ENCODE measurements around the gene TTC21B.

Gene TTC21B

GRCh38 chr2:165905854-165906253, 47.7 kb downstream of the TTC21B start:
- Histone ChIP-seq H3K9ac (ENCODE audit: low read depth, low read length, poor library complexity) (no peak overlapping the region), H3K36me3 (replicated peaks in 1 of 2; ENCODE audit: control insufficient read depth in 2 of 2, insufficient read depth in 2 of 2, low read length in 2 of 2) (peaks cover 2 to 97% of the 10 kb centered on the region in 2 donors), H3K4me1 (ENCODE audit: control insufficient read depth in 2 of 2, insufficient read depth in 1 of 2, low read depth in 1 of 2, low read length in 2 of 2) (peaks cover 0 to 1% of the 10 kb centered on the region in 2 donors), H3K9me3 (replicated peaks in 1 of 2; ENCODE audit: control insufficient read depth in 2 of 2, insufficient read depth in 1 of 2, low read depth in 1 of 2, low read length in 2 of 2) (peaks cover 0 to 7% of the 10 kb centered on the region in 2 donors), H3K79me1 (ENCODE audit: low read depth, low read length) (no peaks in the 10 kb centered on the region), H2BK5ac (ENCODE audit: low read length) (no peak overlapping the region), H4K91ac (ENCODE audit: low read depth, low read length, poor library complexity) (no peak overlapping the region), H2BK15ac (ENCODE audit: low read length) (no peak overlapping the region), H3K4ac (ENCODE audit: low read length) (no peak overlapping the region), H4K8ac (ENCODE audit: low read depth, low read length) (no peak overlapping the region), H3K23ac (ENCODE audit: low read depth, low read length, poor library complexity) (no peak overlapping the region), H2BK12ac (ENCODE audit: low read length) (no peak overlapping the region), H2AFZ (ENCODE audit: low read length) (no peak overlapping the region), H3K4me2 (ENCODE audit: insufficient read depth, low read length, poor library complexity, severe bottlenecking) (no peak overlapping the region), H3K27me3 (ENCODE audit: control insufficient read depth in 3 of 3, insufficient read depth in 3 of 3, low read depth in 1 of 3, low read length in 3 of 3) (no peaks in the 10 kb centered on the region), H3K14ac (ENCODE audit: low read length) (no peak overlapping the region), H3K27ac (replicated peaks; ENCODE audit: low read length) (no peak overlapping the region), H3K18ac (ENCODE audit: low read length) (no peak overlapping the region), H3K4me3 (ENCODE audit: low read length in 2 of 2) (no peak overlapping the region), H2AK5ac (ENCODE audit: low read depth, low read length) (no peak overlapping the region), H2BK120ac (ENCODE audit: low read depth, low read length) (no peak overlapping the region)
- DNase-seq (ENCODE audit: low spot score): no peak
- no CpG with 5 or more reads among the region's 2 CpGs for WGBS, 2 donors (ENCODE audit: extremely low coverage in 2 of 2, insufficient read length in 2 of 2, insufficient replicate concordance in 1 of 2)

GRCh38 chr2:165905269-165905668, 48.3 kb downstream of the TTC21B start:
- Histone ChIP-seq H3K9ac (ENCODE audit: low read depth, low read length, poor library complexity) (no peak overlapping the region), H3K4me3 (ENCODE audit: low read length in 2 of 2) (no peak overlapping the region), H2BK5ac (ENCODE audit: low read length) (no peak overlapping the region), H4K91ac (ENCODE audit: low read depth, low read length, poor library complexity) (no peak overlapping the region), H2AFZ (ENCODE audit: low read length) (no peak overlapping the region), H3K4ac (ENCODE audit: low read length) (no peak overlapping the region), H3K14ac (ENCODE audit: low read length) (no peak overlapping the region), H3K27ac (replicated peaks; ENCODE audit: low read length) (no peak overlapping the region), H3K4me2 (ENCODE audit: insufficient read depth, low read length, poor library complexity, severe bottlenecking) (no peak overlapping the region), H2BK120ac (ENCODE audit: low read depth, low read length) (no peak overlapping the region), H2BK15ac (ENCODE audit: low read length) (no peak overlapping the region), H4K8ac (ENCODE audit: low read depth, low read length) (no peak overlapping the region), H3K27me3 (ENCODE audit: control insufficient read depth in 3 of 3, insufficient read depth in 3 of 3, low read depth in 1 of 3, low read length in 3 of 3) (no peaks in the 10 kb centered on the region), H3K36me3 (replicated peaks in 1 of 2; ENCODE audit: control insufficient read depth in 2 of 2, insufficient read depth in 2 of 2, low read length in 2 of 2) (peaks cover 3 to 97% of the 10 kb centered on the region in 2 donors), H2BK12ac (ENCODE audit: low read length) (no peak overlapping the region), H2AK5ac (ENCODE audit: low read depth, low read length) (no peak overlapping the region), H3K9me3 (replicated peaks in 1 of 2; ENCODE audit: control insufficient read depth in 2 of 2, insufficient read depth in 1 of 2, low read depth in 1 of 2, low read length in 2 of 2) (peaks cover 0 to 7% of the 10 kb centered on the region in 2 donors), H3K18ac (ENCODE audit: low read length) (no peak overlapping the region), H3K79me1 (ENCODE audit: low read depth, low read length) (no peaks in the 10 kb centered on the region), H3K4me1 (ENCODE audit: control insufficient read depth in 2 of 2, insufficient read depth in 1 of 2, low read depth in 1 of 2, low read length in 2 of 2) (peaks cover 0 to 1% of the 10 kb centered on the region in 2 donors), H3K23ac (ENCODE audit: low read depth, low read length, poor library complexity) (no peak overlapping the region)
- WGBS, 2 donors (ENCODE audit: extremely low coverage in 2 of 2, insufficient read length in 2 of 2, insufficient replicate concordance in 1 of 2): no CpG with 5 or more reads among the region's 1 CpG
- no peak for DNase-seq (ENCODE audit: low spot score)

GRCh38 chr2:165904432-165904831, 49.1 kb downstream of the TTC21B start:
- DNase-seq (ENCODE audit: low spot score): no peak
- no peak overlapping the region for H2BK15ac ChIP-seq (ENCODE audit: low read length)

GRCh38 chr2:165903406-165903805, 50.2 kb downstream of the TTC21B start:
- Histone ChIP-seq H3K4me3 (ENCODE audit: low read length in 2 of 2) (no peak overlapping the region), H3K27ac (replicated peaks; ENCODE audit: low read length) (no peak overlapping the region), H4K91ac (ENCODE audit: low read depth, low read length, poor library complexity) (no peak overlapping the region), H2BK5ac (ENCODE audit: low read length) (no peak overlapping the region), H3K4me2 (ENCODE audit: insufficient read depth, low read length, poor library complexity, severe bottlenecking) (no peak overlapping the region), H3K14ac (ENCODE audit: low read length) (no peak overlapping the region), H3K4me1 (ENCODE audit: control insufficient read depth in 2 of 2, insufficient read depth in 1 of 2, low read depth in 1 of 2, low read length in 2 of 2) (peaks cover 0 to 1% of the 10 kb centered on the region in 2 donors), H3K18ac (ENCODE audit: low read length) (no peak overlapping the region), H2AFZ (ENCODE audit: low read length) (no peak overlapping the region), H2BK12ac (ENCODE audit: low read length) (no peak overlapping the region), H4K8ac (ENCODE audit: low read depth, low read length) (no peak overlapping the region), H3K9me3 (replicated peaks in 1 of 2; ENCODE audit: control insufficient read depth in 2 of 2, insufficient read depth in 1 of 2, low read depth in 1 of 2, low read length in 2 of 2) (peaks cover 0 to 7% of the 10 kb centered on the region in 2 donors), H3K27me3 (ENCODE audit: control insufficient read depth in 3 of 3, insufficient read depth in 3 of 3, low read depth in 1 of 3, low read length in 3 of 3) (no peaks in the 10 kb centered on the region), H3K9ac (ENCODE audit: low read depth, low read length, poor library complexity) (no peak overlapping the region), H3K4ac (ENCODE audit: low read length) (no peak overlapping the region), H2BK15ac (ENCODE audit: low read length) (no peak overlapping the region), H3K79me1 (ENCODE audit: low read depth, low read length) (no peaks in the 10 kb centered on the region), H2AK5ac (ENCODE audit: low read depth, low read length) (no peak overlapping the region), H3K23ac (ENCODE audit: low read depth, low read length, poor library complexity) (no peak overlapping the region), H3K36me3 (replicated peaks in 1 of 2; ENCODE audit: control insufficient read depth in 2 of 2, insufficient read depth in 2 of 2, low read length in 2 of 2) (peaks cover 3 to 99% of the 10 kb centered on the region in 2 donors), H2BK120ac (ENCODE audit: low read depth, low read length) (no peak overlapping the region)
- DNase-seq (ENCODE audit: low spot score): no peak
- no CpG with 5 or more reads among the region's 5 CpGs for WGBS, 2 donors (ENCODE audit: extremely low coverage in 2 of 2, insufficient read length in 2 of 2, insufficient replicate concordance in 1 of 2)

More at GRCh38 chr2:165904432-165904831, 49.1 kb downstream of the TTC21B start:
- Histone ChIP-seq H3K4ac (ENCODE audit: low read length) (no peak overlapping the region), H2AFZ (ENCODE audit: low read length) (no peak overlapping the region), H3K27me3 (ENCODE audit: control insufficient read depth in 3 of 3, insufficient read depth in 3 of 3, low read depth in 1 of 3, low read length in 3 of 3) (no peaks in the 10 kb centered on the region), H3K4me2 (ENCODE audit: insufficient read depth, low read length, poor library complexity, severe bottlenecking) (no peak overlapping the region), H2BK12ac (ENCODE audit: low read length) (no peak overlapping the region), H3K9ac (ENCODE audit: low read depth, low read length, poor library complexity) (no peak overlapping the region), H2BK5ac (ENCODE audit: low read length) (no peak overlapping the region), H3K14ac (ENCODE audit: low read length) (no peak overlapping the region), H3K18ac (ENCODE audit: low read length) (no peak overlapping the region), H3K23ac (ENCODE audit: low read depth, low read length, poor library complexity) (no peak overlapping the region), H4K91ac (ENCODE audit: low read depth, low read length, poor library complexity) (no peak overlapping the region), H3K79me1 (ENCODE audit: low read depth, low read length) (no peaks in the 10 kb centered on the region), H3K36me3 (replicated peaks in 1 of 2; ENCODE audit: control insufficient read depth in 2 of 2, insufficient read depth in 2 of 2, low read length in 2 of 2) (peaks cover 3 to 99% of the 10 kb centered on the region in 2 donors), H3K9me3 (replicated peaks in 1 of 2; ENCODE audit: control insufficient read depth in 2 of 2, insufficient read depth in 1 of 2, low read depth in 1 of 2, low read length in 2 of 2) (peaks cover 0 to 7% of the 10 kb centered on the region in 2 donors), H3K4me1 (ENCODE audit: control insufficient read depth in 2 of 2, insufficient read depth in 1 of 2, low read depth in 1 of 2, low read length in 2 of 2) (peaks cover 0 to 1% of the 10 kb centered on the region in 2 donors), H3K4me3 (ENCODE audit: low read length in 2 of 2) (no peak overlapping the region), H3K27ac (replicated peaks; ENCODE audit: low read length) (no peak overlapping the region), H2BK120ac (ENCODE audit: low read depth, low read length) (no peak overlapping the region), H2AK5ac (ENCODE audit: low read depth, low read length) (no peak overlapping the region), H4K8ac (ENCODE audit: low read depth, low read length) (no peak overlapping the region)
- WGBS, 2 donors (ENCODE audit: extremely low coverage in 2 of 2, insufficient read length in 2 of 2, insufficient replicate concordance in 1 of 2): no CpG with 5 or more reads among the region's 2 CpGs

Measured in neuronal stem cell (in vitro differentiated cells).